HEK293 (cell line): Measurements from ENCODE around the gene SLCO4A1.

Source experiments
- CTCF ChIA-PET: fragments of 350-600 bp; formaldehyde crosslinking; extraction: SDS; loops from one replicate; lab custom pipeline; 2021; ENCODE audit warnings: antibody characterized with exemption; lab: Yijun Ruan, JAX
- POLR2A ChIA-PET: fragments of 300-600 bp; formaldehyde crosslinking; extraction: SDS; loops from one replicate; lab custom pipeline; 2020; ENCODE audit warnings: antibody characterized with exemption, inconsistent platforms; lab: Yijun Ruan, JAX
- H3K27ac ChIP-seq: fragments of 200-500 bp; sonication (Bioruptor generic); 2 replicates; pipeline ENCODE4 v1.5.1; 2014; ENCODE audit warnings: low read depth, low read length, control low read depth, inconsistent platforms; ENCODE audit errors: extremely low read depth
- H3K36me3 ChIP-seq, 2 experiments: fragments of 200-500 bp in 1 of 2; sonication (Bioruptor generic) in 1 of 2; 1 replicate in 1 of 2; 2 replicates in 1 of 2; pipeline ENCODE4 v1.5.1; 2014 to 2017; ENCODE audit warnings: inconsistent platforms in 2 of 2, low read length in 2 of 2; ENCODE audit not compliant: control insufficient read depth in 2 of 2, insufficient read depth in 1 of 2
- H3K4me1 ChIP-seq: fragments of 200-500 bp; sonication (Bioruptor generic); 2 replicates; pipeline ENCODE4 v1.5.1; 2014; ENCODE audit warnings: mild to moderate bottlenecking, low read length, inconsistent platforms; ENCODE audit not compliant: control insufficient read depth, insufficient read depth
- H3K4me3 ChIP-seq: 2 replicates; pipeline ENCODE4 v1.5.1; 2011; ENCODE audit warnings: low read depth, mild to moderate bottlenecking, control low read depth, low read length, moderate library complexity
- H3K9me3 ChIP-seq: fragments of 200-500 bp; sonication (Bioruptor generic); 2 replicates; pipeline ENCODE4 v1.5.1; 2014; ENCODE audit warnings: low read depth, low read length, inconsistent platforms; ENCODE audit not compliant: control insufficient read depth, insufficient read depth
- EGR2 ChIP-seq: fragments of 450-650 bp; formaldehyde crosslinking; IDR thresholded peaks from 2 replicates; pipeline ENCODE4 v1.5.1; 2016; ENCODE audit warnings: low read depth, missing biosample characterization, missing genetic modification characterization
- GLI4 ChIP-seq: fragments of 450-650 bp; formaldehyde crosslinking; IDR thresholded peaks from 2 replicates; pipeline ENCODE4 v1.5.1; 2016; ENCODE audit warnings: missing biosample characterization, missing genetic modification characterization
- GLIS2 ChIP-seq: fragments of 450-650 bp; formaldehyde crosslinking; IDR thresholded peaks from 2 replicates; pipeline ENCODE4 v1.5.1; 2016; ENCODE audit warnings: missing biosample characterization, missing genetic modification characterization
- KLF1 ChIP-seq: fragments of 450-650 bp; formaldehyde crosslinking; IDR thresholded peaks from 2 replicates; pipeline ENCODE4 v1.5.1; 2016; ENCODE audit warnings: missing biosample characterization, missing genetic modification characterization
- KLF8 ChIP-seq: fragments of 450-650 bp; formaldehyde crosslinking; IDR thresholded peaks from 2 replicates; pipeline ENCODE4 v1.5.1; 2016; ENCODE audit warnings: missing biosample characterization, missing genetic modification characterization
- OSR2 ChIP-seq: fragments of 450-650 bp; formaldehyde crosslinking; IDR thresholded peaks from 2 replicates; pipeline ENCODE4 v1.5.1; 2016; ENCODE audit warnings: missing biosample characterization, missing genetic modification characterization
- PRDM1 ChIP-seq: fragments of 450-650 bp; formaldehyde crosslinking; IDR thresholded peaks from 2 replicates; pipeline ENCODE4; 2016; ENCODE audit warnings: missing biosample characterization, missing genetic modification characterization
- SCRT1 ChIP-seq: fragments of 450-650 bp; formaldehyde crosslinking; IDR thresholded peaks from 2 replicates; pipeline ENCODE4 v1.5.1; 2016; ENCODE audit warnings: missing biosample characterization, missing genetic modification characterization, borderline replicate concordance
- SCRT2 ChIP-seq: fragments of 450-650 bp; formaldehyde crosslinking; IDR thresholded peaks from 2 replicates; pipeline ENCODE4 v1.5.1; 2016; ENCODE audit warnings: missing biosample characterization, missing genetic modification characterization
- YY2 ChIP-seq: fragments of 450-650 bp; formaldehyde crosslinking; IDR thresholded peaks from 2 replicates; pipeline ENCODE4 v1.5.1; 2016; ENCODE audit warnings: missing biosample characterization, missing genetic modification characterization
- ZNF133 ChIP-seq: fragments of 450-650 bp; formaldehyde crosslinking; IDR thresholded peaks from 2 replicates; pipeline ENCODE4 v1.5.1; 2016; ENCODE audit warnings: missing biosample characterization, missing genetic modification characterization
- ZNF138 ChIP-seq: fragments of 450-650 bp; formaldehyde crosslinking; IDR thresholded peaks from 2 replicates; pipeline ENCODE4 v1.5.1; 2016; ENCODE audit warnings: missing biosample characterization, missing genetic modification characterization, borderline replicate concordance
- ZNF157 ChIP-seq: fragments of 450-650 bp; formaldehyde crosslinking; IDR thresholded peaks from 2 replicates; pipeline ENCODE4 v1.5.1; 2016; ENCODE audit warnings: missing biosample characterization, missing genetic modification characterization
- ZNF16 ChIP-seq: fragments of 450-650 bp; formaldehyde crosslinking; IDR thresholded peaks from 2 replicates; pipeline ENCODE4 v1.5.1; 2016; ENCODE audit warnings: low read depth, missing biosample characterization, missing genetic modification characterization
- ZNF292 ChIP-seq: fragments of 450-650 bp; formaldehyde crosslinking; IDR thresholded peaks from 2 replicates; pipeline ENCODE4 v1.5.1; 2016; ENCODE audit warnings: low read depth, missing biosample characterization, missing genetic modification characterization, borderline replicate concordance
- ZNF335 ChIP-seq: fragments of 450-650 bp; formaldehyde crosslinking; conservative IDR thresholded peaks from 2 replicates; pipeline ENCODE4 v1.5.1; 2016; ENCODE audit warnings: missing biosample characterization, missing genetic modification characterization
- ZNF48 ChIP-seq: fragments of 450-650 bp; formaldehyde crosslinking; IDR thresholded peaks from 2 replicates; pipeline ENCODE4 v1.5.1; 2016; ENCODE audit warnings: missing biosample characterization, missing genetic modification characterization
- ZNF521 ChIP-seq: fragments of 450-650 bp; formaldehyde crosslinking; IDR thresholded peaks from 2 replicates; pipeline ENCODE4 v1.5.1; 2017; ENCODE audit warnings: missing biosample characterization, mild to moderate bottlenecking, missing genetic modification characterization
- ZNF549 ChIP-seq: fragments of 450-650 bp; IDR thresholded peaks from 2 replicates; pipeline ENCODE4 v1.5.1; 2018; ENCODE audit warnings: missing biosample characterization, missing genetic modification characterization, mild to moderate bottlenecking, inconsistent platforms, moderate library complexity
- ZNF600 ChIP-seq: fragments of 450-650 bp; formaldehyde crosslinking; IDR thresholded peaks from 2 replicates; pipeline ENCODE4 v1.5.1; 2016; ENCODE audit warnings: missing biosample characterization, missing genetic modification characterization
- ZNF658 ChIP-seq: fragments of 450-650 bp; formaldehyde crosslinking; IDR thresholded peaks from 2 replicates; pipeline ENCODE4; 2016; ENCODE audit warnings: missing biosample characterization, missing genetic modification characterization
- ZNF670 ChIP-seq: fragments of 450-650 bp; formaldehyde crosslinking; IDR thresholded peaks from 2 replicates; pipeline ENCODE4 v1.5.1; 2016; ENCODE audit warnings: missing biosample characterization, missing genetic modification characterization, low read depth
- ZNF701 ChIP-seq: fragments of 450-650 bp; formaldehyde crosslinking; IDR thresholded peaks from 2 replicates; pipeline ENCODE4 v1.5.1; 2016; ENCODE audit warnings: missing biosample characterization, missing genetic modification characterization
- ZSCAN30 ChIP-seq: fragments of 450-650 bp; IDR thresholded peaks from 2 replicates; pipeline ENCODE4 v1.5.1; 2018; ENCODE audit warnings: missing biosample characterization, mild to moderate bottlenecking, missing genetic modification characterization, moderate library complexity
- TF ChIP-seq, protein P1 (sequence below): fragments of 450-650 bp; formaldehyde crosslinking; IDR thresholded peaks from 2 replicates; pipeline ENCODE4 v1.5.1; 2016; ENCODE audit warnings: missing biosample characterization, missing genetic modification characterization, borderline replicate concordance
- TF ChIP-seq, protein P2 (sequence below): fragments of 450-650 bp; formaldehyde crosslinking; IDR thresholded peaks from 2 replicates; pipeline ENCODE4 v1.5.1; 2016; ENCODE audit warnings: missing biosample characterization, missing genetic modification characterization
- TF ChIP-seq, protein P3 (sequence below): fragments of 450-650 bp; formaldehyde crosslinking; IDR thresholded peaks from 2 replicates; pipeline ENCODE4 v1.5.1; 2017; ENCODE audit warnings: missing biosample characterization, missing genetic modification characterization
- TF ChIP-seq, protein P4 (sequence below): fragments of 450-650 bp; formaldehyde crosslinking; IDR thresholded peaks from 2 replicates; pipeline ENCODE4 v1.5.1; 2016; ENCODE audit warnings: missing biosample characterization, missing genetic modification characterization
- TF ChIP-seq, protein P5 (sequence below): fragments of 450-650 bp; formaldehyde crosslinking; IDR thresholded peaks from 2 replicates; pipeline ENCODE4 v1.5.1; 2016; ENCODE audit warnings: missing biosample characterization, missing genetic modification characterization
- TF ChIP-seq, protein P6 (sequence below): fragments of 450-650 bp; formaldehyde crosslinking; IDR thresholded peaks from 2 replicates; pipeline ENCODE4 v1.5.1; 2016; ENCODE audit warnings: missing biosample characterization, missing genetic modification characterization

Gene SLCO4A1

DNA sequence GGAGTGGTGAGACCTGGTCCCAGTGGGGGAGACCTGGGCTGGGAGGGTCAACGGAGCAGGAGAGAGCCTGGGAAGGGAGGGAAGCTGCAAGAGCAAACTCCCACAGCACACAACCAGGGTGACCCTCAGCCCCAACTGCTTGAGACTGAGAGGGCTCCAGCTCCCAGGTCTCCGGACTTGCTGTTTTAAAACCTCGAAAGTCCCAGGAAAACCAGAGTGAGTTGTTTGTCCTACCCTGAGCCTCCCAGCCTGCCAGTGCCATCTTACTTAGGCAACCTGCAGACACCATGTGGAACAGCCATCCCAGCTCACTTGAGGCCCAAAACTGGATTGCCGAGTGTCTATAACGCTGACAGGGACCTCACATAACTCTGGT lies 61.5 kb downstream of the SLCO4A1 start (continued):
- TF ChIP-seq ZNF133 (tag by site-specific recombination): no peak
- TF ChIP-seq SCRT1 (tag by site-specific recombination): no peak
- no peak for TF ChIP-seq ZSCAN30 (tag by site-specific recombination)
- TF ChIP-seq ZNF521: no peak
- TF ChIP-seq, protein P1, sequence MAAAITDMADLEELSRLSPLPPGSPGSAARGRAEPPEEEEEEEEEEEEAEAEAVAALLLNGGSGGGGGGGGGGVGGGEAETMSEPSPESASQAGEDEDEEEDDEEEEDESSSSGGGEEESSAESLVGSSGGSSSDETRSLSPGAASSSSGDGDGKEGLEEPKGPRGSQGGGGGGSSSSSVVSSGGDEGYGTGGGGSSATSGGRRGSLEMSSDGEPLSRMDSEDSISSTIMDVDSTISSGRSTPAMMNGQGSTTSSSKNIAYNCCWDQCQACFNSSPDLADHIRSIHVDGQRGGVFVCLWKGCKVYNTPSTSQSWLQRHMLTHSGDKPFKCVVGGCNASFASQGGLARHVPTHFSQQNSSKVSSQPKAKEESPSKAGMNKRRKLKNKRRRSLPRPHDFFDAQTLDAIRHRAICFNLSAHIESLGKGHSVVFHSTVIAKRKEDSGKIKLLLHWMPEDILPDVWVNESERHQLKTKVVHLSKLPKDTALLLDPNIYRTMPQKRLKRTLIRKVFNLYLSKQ (tag by site-specific recombination): no peak
- TF ChIP-seq YY2 (tag by site-specific recombination): no peak
- no peak for TF ChIP-seq ZNF335 (tag by site-specific recombination)

DNA sequence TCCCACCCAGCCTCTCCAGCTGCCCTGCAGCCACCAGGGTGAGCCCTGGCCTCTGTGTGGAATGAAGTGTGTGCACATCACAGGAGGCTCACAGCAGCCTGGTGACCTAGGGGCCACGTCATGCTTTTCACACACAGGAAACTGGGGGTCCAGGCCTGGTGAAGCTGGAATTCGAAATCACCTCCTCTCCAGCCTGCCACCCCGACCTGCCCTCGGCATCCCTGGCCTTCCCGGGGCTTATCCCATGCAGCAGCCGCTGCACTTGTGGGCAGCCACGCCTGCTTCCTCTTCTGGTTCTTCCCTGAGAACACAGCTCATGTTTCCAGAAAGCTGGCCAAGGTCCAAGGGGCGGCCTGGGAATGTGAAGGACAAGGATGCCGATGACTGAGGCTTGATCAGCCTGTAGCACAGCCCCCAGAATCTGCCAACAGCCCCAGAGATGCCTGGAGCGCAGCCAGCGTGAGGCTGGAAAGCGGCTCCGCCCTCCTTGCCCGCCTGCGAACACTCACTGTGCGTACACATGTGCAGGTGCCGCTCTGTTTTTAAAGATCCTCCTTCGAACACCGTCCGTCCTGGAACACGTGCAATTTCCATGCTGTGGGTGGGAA lies 62.1 kb downstream of the SLCO4A1 start:
- no peak overlapping the region for H3K4me3 ChIP-seq
- POLR2A ChIA-PET: interaction anchor here (1.7 kb wide), 1 partner anchor 62 kb away, joined by 5 read pairs; the partner anchor contains the start of gene SLCO4A1
- no peaks in the 10 kb centered on the region for H3K9me3 ChIP-seq
- peaks cover 16% of the 10 kb centered on the region for H3K4me1 ChIP-seq
- CTCF ChIA-PET: interaction anchor here (0.7 to 1.5 kb wide), 3 partner anchors 18 to 104 kb away, joined by 3 to 4 read pairs (median 4); no protein-coding TSS in a partner anchor
- H3K36me3 ChIP-seq: no peaks in the 10 kb centered on the region
- no peak overlapping the region for H3K27ac ChIP-seq
- TF ChIP-seq OSR2 (tag by site-specific recombination) (peak; percentile 14), ZNF701 (tag by site-specific recombination) (no peak), GLI4 (no peak), ZNF138 (tag by site-specific recombination) (no peak), ZNF157 (tag by site-specific recombination) (no peak), ZNF670 (tag by site-specific recombination) (no peak), PRDM1 (tag by site-specific recombination) (no peak), ZNF658 (no peak), ZNF16 (tag by site-specific recombination) (no peak), GLIS2 (peak; percentile 48), KLF1 (tag by site-specific recombination) (peak; percentile 92), EGR2 (0 out of 2 replicates have a peak, but pooled peaks have one; percentile 22), ZNF292 (tag by site-specific recombination) (no peak), ZNF600 (tag by site-specific recombination) (peak; percentile 81), KLF8 (tag by site-specific recombination) (0 out of 2 replicates have a peak, but pooled peaks have one; percentile 41), SCRT2 (tag by site-specific recombination) (peak; percentile 63), ZNF549 (no peak), ZNF48 (no peak)
- TF ChIP-seq, protein P2, sequence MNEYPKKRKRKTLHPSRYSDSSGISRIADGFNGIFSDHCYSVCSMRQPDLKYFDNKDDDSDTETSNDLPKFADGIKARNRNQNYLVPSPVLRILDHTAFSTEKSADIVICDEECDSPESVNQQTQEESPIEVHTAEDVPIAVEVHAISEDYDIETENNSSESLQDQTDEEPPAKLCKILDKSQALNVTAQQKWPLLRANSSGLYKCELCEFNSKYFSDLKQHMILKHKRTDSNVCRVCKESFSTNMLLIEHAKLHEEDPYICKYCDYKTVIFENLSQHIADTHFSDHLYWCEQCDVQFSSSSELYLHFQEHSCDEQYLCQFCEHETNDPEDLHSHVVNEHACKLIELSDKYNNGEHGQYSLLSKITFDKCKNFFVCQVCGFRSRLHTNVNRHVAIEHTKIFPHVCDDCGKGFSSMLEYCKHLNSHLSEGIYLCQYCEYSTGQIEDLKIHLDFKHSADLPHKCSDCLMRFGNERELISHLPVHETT (tag by site-specific recombination): no peak
- TF ChIP-seq, protein P3, sequence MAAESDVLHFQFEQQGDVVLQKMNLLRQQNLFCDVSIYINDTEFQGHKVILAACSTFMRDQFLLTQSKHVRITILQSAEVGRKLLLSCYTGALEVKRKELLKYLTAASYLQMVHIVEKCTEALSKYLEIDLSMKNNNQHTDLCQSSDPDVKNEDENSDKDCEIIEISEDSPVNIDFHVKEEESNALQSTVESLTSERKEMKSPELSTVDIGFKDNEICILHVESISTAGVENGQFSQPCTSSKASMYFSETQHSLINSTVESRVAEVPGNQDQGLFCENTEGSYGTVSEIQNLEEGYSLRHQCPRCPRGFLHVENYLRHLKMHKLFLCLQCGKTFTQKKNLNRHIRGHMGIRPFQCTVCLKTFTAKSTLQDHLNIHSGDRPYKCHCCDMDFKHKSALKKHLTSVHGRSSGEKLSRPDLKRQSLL: no peak
- TF ChIP-seq, protein P4, sequence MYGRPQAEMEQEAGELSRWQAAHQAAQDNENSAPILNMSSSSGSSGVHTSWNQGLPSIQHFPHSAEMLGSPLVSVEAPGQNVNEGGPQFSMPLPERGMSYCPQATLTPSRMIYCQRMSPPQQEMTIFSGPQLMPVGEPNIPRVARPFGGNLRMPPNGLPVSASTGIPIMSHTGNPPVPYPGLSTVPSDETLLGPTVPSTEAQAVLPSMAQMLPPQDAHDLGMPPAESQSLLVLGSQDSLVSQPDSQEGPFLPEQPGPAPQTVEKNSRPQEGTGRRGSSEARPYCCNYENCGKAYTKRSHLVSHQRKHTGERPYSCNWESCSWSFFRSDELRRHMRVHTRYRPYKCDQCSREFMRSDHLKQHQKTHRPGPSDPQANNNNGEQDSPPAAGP (tag by site-specific recombination): no peak
- TF ChIP-seq, protein P5, sequence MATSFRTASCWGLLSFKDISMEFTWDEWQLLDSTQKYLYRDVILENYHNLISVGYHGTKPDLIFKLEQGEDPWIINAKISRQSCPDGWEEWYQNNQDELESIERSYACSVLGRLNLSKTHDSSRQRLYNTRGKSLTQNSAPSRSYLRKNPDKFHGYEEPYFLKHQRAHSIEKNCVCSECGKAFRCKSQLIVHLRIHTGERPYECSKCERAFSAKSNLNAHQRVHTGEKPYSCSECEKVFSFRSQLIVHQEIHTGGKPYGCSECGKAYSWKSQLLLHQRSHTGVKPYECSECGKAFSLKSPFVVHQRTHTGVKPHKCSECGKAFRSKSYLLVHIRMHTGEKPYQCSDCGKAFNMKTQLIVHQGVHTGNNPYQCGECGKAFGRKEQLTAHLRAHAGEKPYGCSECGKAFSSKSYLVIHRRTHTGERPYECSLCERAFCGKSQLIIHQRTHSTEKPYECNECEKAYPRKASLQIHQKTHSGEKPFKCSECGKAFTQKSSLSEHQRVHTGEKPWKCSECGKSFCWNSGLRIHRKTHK (tag by site-specific recombination): no peak
- TF ChIP-seq, protein P6, sequence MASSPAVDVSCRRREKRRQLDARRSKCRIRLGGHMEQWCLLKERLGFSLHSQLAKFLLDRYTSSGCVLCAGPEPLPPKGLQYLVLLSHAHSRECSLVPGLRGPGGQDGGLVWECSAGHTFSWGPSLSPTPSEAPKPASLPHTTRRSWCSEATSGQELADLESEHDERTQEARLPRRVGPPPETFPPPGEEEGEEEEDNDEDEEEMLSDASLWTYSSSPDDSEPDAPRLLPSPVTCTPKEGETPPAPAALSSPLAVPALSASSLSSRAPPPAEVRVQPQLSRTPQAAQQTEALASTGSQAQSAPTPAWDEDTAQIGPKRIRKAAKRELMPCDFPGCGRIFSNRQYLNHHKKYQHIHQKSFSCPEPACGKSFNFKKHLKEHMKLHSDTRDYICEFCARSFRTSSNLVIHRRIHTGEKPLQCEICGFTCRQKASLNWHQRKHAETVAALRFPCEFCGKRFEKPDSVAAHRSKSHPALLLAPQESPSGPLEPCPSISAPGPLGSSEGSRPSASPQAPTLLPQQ (tag by site-specific recombination): peak; percentile 44; the same call in 1 of the 2 replicates
